CD4-positive, alpha-beta T cell treated with Interleukin-10 for 1 hour (primary cell): ENCODE measurements around the gene ECI1.
"Not testable (repeated sequence)": the region's sequence is repeated elsewhere in the genome, so short reads cannot be mapped to it uniquely, and the experiment has no call there.

Experiments used
- DNase-seq: peaks from one replicate; pipeline ENCODE4 v3.0.0-alpha.2; 2020

The ECI1 gene

GRCh38 chr16:2278956-2279800 is 27.8 kb upstream of the ECI1 start:
- no peak for DNase-seq

GRCh38 chr16:2278272-2278608 is 26.9 kb upstream of the ECI1 start:
- no peak for DNase-seq

GRCh38 chr16:2277466-2278271 is 26.3 kb upstream of the ECI1 start:
- no peak for DNase-seq

- no peak for DNase-seq
Observed at GRCh38 chr16:2276368-2277195, 25.2 kb upstream of the ECI1 start.

- no peak for DNase-seq
Observed at GRCh38 chr16:2275476-2276367, 24.3 kb upstream of the ECI1 start.

GRCh38 chr16:2273931-2274330 is 22.5 kb upstream of the ECI1 start:
- no peak for DNase-seq

- no peak for DNase-seq
Observed at GRCh38 chr16:2273484-2273883, 22.1 kb upstream of the ECI1 start.

- DNase-seq, result no peak
Observed at GRCh38 chr16:2271848-2272461, 20.6 kb upstream of the ECI1 start.

- DNase-seq, result no peak
Observed at GRCh38 chr16:2270588-2271470, 19.4 kb upstream of the ECI1 start.

GRCh38 chr16:2270070-2270462 is 18.7 kb upstream of the ECI1 start:
- no peak for DNase-seq

GRCh38 chr16:2267913-2268666 is 16.7 kb upstream of the ECI1 start, which contains the start of gene RNPS1:
TSS of gene RNPS1 (minus strand) at chr16:2268126. CDS start at chr16:2264643, 3,483 bp downstream.
- DNase-seq, result peak; percentile 95

- not testable (repeated sequence) for DNase-seq
Observed at GRCh38 chr16:2267505-2267912, 16.1 kb upstream of the ECI1 start.

- peak; percentile 44 for DNase-seq
Observed at GRCh38 chr16:2266887-2267286, 15.5 kb upstream of the ECI1 start.

GRCh38 chr16:2263026-2263425 is 11.6 kb upstream of the ECI1 start:
- not testable (repeated sequence) for DNase-seq

GRCh38 chr16:2260250-2260649 is 8.9 kb upstream of the ECI1 start:
- no peak for DNase-seq

GRCh38 chr16:2258530-2258929 is 7.1 kb upstream of the ECI1 start:
- not testable (repeated sequence) for DNase-seq

GRCh38 chr16:2257726-2258125 is 6.3 kb upstream of the ECI1 start:
- no peak for DNase-seq

- DNase-seq, result no peak
Observed at GRCh38 chr16:2256531-2257140, 5.2 kb upstream of the ECI1 start.

GRCh38 chr16:2253293-2253692 is 1.9 kb upstream of the ECI1 start:
- no peak for DNase-seq
